AG09309 (cell line): ENCODE results near the gene IL1RAPL1.
A peak's percentile ranks its signal among the peaks of the same experiment; 100 is the strongest.

Source experiments
- DNase-seq: peaks from one replicate; pipeline ENCODE4 v3.0.0-alpha.2; 2010; ENCODE audit warnings: low read depth
- H3K4me3 ChIP-seq: 2 replicates; pipeline ENCODE4 v1.5.1; 2011; ENCODE audit warnings: mild to moderate bottlenecking, low read depth, low read length, moderate library complexity; ENCODE audit not compliant: control insufficient read depth
- CTCF ChIP-seq: IDR thresholded peaks from 2 replicates; pipeline ENCODE4 v1.5.1; 2011; ENCODE audit warnings: mild to moderate bottlenecking, low read depth, low read length, inconsistent platforms; ENCODE audit not compliant: insufficient read depth, control insufficient read depth; ENCODE audit errors: missing control alignments

The IL1RAPL1 gene

GRCh38 chrX:29662759-29663503 is 1075.7 kb downstream of the IL1RAPL1 start:
- H3K4me3 ChIP-seq = no peak overlapping the region
- no peak for TF ChIP-seq CTCF
- peak; percentile 48 for DNase-seq

- H3K4me3 ChIP-seq = no peak overlapping the region
- DNase-seq = no peak
- TF ChIP-seq CTCF = no peak
These were observed 1078.3 kb downstream of the IL1RAPL1 start for GRCh38 chrX:29665532-29665931.

GRCh38 chrX:29666366-29666765 is 1079.1 kb downstream of the IL1RAPL1 start:
- no peak for DNase-seq
- no peak for TF ChIP-seq CTCF
- H3K4me3 ChIP-seq = no peak overlapping the region

GRCh38 chrX:29671421-29671820 is 1084.2 kb downstream of the IL1RAPL1 start:
- no peak for TF ChIP-seq CTCF
- no peak overlapping the region for H3K4me3 ChIP-seq
- no peak for DNase-seq

GRCh38 chrX:29687687-29688086 is 1100.4 kb downstream of the IL1RAPL1 start:
- DNase-seq = no peak
- TF ChIP-seq CTCF = no peak
- H3K4me3 ChIP-seq = no peak overlapping the region

GRCh38 chrX:29690061-29690460 is 1102.8 kb downstream of the IL1RAPL1 start:
- no peak for TF ChIP-seq CTCF
- DNase-seq = no peak
- H3K4me3 ChIP-seq = no peak overlapping the region
